ENCODE results near the gene TBX6.

DNA sequence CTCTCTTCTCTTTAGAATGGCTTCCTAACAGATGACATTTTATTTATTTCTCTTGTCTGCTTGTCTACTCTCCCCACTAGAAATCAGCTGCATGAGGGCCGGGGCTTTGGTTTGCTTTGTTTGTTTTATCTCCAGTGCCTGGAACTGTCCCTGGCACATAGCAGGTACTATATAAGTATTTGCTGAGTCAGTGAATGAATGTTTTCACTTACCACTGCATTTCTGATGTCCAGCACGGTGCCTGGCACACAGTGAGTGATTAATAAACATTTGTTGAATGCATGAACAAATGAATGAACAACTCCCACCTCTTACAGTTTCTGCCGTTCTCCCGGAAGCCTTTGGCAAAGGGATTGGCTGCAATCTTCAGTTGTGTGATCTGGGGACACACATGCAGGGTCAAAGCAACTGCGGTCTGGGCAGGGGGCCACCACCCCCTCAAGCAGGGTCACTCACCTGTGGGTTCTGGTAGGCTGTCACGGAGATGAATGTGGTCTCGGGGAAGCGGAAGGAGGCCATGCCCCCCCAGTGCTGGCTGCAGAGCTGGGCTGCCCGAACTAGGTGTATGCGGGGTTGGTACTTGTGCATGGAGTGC, 3.4 kb downstream of the TBX6 start:
- TF ChIP-seq CTCF (IDR thresholded peaks at IDR 0.05), result no peak
- no peak for TF ChIP-seq POLR2AphosphoS5 (IDR thresholded peaks at IDR 0.05; ENCODE audit: low read depth, low read length)
- TF ChIP-seq SIN3A (IDR thresholded peaks at IDR 0.05; ENCODE audit: borderline replicate concordance, insufficient read depth, low read depth, low read length), result no peak
- no peak for TF ChIP-seq TCF7L2 (IDR thresholded peaks at IDR 0.05; ENCODE audit: low read depth, low read length)
- no peak for TF ChIP-seq REST (IDR thresholded peaks at IDR 0.05; ENCODE audit: insufficient read depth in 1 of 2, low read depth in 2 of 2, low read length in 1 of 2)
